ENCODE data around the gene TRPC4AP. TPM values are rescaled to one million over a fixed set of nuclear protein-coding genes. Genes with fewer than 3 reads are reported as not detected.
A peak's percentile ranks its signal among the peaks of the same experiment; 100 is the strongest.

Gene TRPC4AP
- total RNA-seq, 1 donor from 2014 or later, result 67.6 TPM

DNA sequence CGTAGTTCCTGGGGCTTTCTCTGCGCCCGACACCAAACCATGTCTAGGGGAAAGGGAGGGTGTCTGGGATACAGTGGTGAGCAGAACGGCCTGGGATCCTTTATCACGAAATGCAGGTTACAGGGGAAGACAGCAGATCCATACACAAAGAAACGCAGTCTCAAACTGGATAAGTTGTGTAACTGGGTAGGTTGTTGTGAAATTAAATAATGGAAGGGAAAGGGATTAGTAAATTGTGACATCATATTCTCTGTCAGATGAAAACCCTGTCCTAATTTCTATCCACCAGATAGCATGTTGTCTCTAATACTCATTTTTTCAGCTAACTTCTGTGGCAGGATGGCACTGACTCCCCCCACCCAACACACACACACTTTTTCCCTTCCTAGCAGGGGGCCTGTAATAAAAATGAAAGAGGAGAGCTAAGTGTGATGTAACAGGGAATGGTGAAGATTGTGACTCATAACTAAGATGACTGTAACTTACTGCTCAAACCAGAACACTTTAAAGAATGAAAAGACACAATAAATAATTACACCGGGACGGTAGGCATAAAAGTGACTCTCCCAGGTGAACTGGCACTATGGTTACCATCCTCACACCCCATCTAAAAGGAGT is 769 bp upstream of the TRPC4AP start:
- H3K27me3 ChIP-seq, result no peaks in the 10 kb centered on the region
- TF ChIP-seq, protein P1, sequence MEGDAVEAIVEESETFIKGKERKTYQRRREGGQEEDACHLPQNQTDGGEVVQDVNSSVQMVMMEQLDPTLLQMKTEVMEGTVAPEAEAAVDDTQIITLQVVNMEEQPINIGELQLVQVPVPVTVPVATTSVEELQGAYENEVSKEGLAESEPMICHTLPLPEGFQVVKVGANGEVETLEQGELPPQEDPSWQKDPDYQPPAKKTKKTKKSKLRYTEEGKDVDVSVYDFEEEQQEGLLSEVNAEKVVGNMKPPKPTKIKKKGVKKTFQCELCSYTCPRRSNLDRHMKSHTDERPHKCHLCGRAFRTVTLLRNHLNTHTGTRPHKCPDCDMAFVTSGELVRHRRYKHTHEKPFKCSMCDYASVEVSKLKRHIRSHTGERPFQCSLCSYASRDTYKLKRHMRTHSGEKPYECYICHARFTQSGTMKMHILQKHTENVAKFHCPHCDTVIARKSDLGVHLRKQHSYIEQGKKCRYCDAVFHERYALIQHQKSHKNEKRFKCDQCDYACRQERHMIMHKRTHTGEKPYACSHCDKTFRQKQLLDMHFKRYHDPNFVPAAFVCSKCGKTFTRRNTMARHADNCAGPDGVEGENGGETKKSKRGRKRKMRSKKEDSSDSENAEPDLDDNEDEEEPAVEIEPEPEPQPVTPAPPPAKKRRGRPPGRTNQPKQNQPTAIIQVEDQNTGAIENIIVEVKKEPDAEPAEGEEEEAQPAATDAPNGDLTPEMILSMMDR (IDR thresholded peaks at IDR 0.05), result no peak
- H3K36me3 ChIP-seq, result no peaks in the 10 kb centered on the region
- no peak for ATAC-seq
- peak overlapping the region; percentile 92 for H3K27ac ChIP-seq
- intact Hi-C loops (cut with DNase I), result no loop called here
- peaks cover 30% of the 10 kb centered on the region for H3K4me1 ChIP-seq
- H3K9me3 ChIP-seq, result no peaks in the 10 kb centered on the region
- peak overlapping the region; percentile 94 for H3K4me3 ChIP-seq
- DNase-seq, result no peak

DNA sequence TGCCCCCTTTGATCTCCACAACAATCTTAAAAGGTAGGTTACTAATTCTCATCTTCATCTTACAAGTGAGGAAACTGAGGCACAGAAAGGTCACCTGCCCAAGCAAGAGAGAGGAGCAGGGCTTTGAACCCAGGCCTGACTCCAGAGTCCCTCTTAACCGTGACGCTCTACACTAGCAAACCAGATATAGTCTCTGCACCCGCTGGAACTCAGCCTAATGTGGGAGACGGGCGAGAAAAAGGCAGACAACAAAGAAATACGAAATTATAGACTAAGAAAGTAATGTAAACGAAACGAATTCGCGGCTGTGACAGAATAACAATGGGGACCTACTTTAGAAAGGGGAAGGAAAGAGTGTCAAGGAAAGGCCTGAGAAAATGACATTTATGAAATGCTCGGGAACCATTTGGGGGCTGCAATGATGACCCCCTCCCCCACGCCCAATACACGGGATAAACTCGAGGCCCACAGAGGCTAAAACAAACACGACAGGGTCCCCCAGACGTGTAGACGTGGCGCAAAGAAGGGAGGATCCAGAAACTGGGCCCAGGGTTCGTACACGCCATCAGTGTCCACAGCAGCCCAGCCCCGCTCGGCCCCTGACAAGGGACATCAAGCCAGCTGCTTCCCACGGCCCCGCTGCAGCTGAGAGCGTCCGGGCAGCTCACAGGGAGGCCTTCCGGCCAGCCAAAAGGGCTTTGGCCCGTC is 637 bp downstream of the TRPC4AP start:
- Histone ChIP-seq H3K4me3 (peak overlapping the region; percentile 94), H3K4me1 (peaks cover 37% of the 10 kb centered on the region), H3K27ac (peak overlapping the region; percentile 92), H3K36me3 (no peaks in the 10 kb centered on the region), H3K9me3 (no peaks in the 10 kb centered on the region), H3K27me3 (no peaks in the 10 kb centered on the region)
- intact Hi-C loops (cut with DNase I), result no loop called here
- DNase-seq, result no peak
- TF ChIP-seq, protein P1 (IDR thresholded peaks at IDR 0.05), result no peak
- no peak for ATAC-seq

DNA sequence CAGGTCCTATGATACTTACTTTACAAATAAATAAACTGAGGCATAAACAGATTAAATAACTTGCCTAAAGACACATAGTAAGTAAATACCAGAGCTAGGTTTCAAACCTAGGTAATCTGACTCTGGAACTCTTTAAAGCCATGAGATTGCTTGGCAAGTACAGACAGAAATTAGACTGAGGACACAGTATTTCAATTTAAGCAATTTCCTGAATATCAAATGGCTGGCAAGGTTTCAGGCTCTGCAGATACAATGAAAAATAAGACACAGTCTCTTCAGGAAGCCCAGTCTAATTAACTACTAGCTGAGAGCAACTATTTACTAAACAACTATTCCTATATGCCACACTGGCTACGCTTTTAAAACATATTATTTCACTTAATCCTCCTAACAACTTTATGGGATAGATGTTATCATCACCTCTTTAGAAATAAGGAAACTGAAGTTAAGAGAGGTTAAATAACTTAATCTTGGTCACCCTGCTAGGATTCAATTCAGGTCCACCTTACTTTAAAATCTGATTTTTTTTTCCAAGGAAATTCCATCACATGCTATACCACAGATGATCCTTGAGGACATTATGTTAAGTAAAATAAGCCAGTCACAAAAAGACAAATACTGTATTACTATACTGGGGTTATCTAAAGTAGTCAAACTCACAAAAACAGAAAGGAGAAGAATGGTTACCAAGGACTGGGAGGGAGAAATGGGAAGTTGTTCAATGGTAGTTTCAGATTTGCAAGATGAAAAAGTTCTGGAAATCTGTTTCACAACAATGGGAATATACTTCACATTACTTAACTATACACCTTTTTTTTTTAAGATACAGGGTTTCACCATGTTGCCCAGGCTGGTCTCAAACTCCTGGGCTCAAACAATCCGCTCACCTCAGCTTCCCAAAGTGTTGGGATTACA is 4.1 kb downstream of the TRPC4AP start:
- DNase-seq, result no peak
- Histone ChIP-seq H3K9me3 (no peaks in the 10 kb centered on the region), H3K4me3 (no peak overlapping the region), H3K27me3 (no peaks in the 10 kb centered on the region), H3K36me3 (no peaks in the 10 kb centered on the region), H3K4me1 (peaks cover 33% of the 10 kb centered on the region), H3K27ac (no peak overlapping the region)
- ATAC-seq, result no peak
- TF ChIP-seq, protein P1 (IDR thresholded peaks at IDR 0.05), result no peak
- intact Hi-C loops (cut with DNase I), result no loop called here

DNA sequence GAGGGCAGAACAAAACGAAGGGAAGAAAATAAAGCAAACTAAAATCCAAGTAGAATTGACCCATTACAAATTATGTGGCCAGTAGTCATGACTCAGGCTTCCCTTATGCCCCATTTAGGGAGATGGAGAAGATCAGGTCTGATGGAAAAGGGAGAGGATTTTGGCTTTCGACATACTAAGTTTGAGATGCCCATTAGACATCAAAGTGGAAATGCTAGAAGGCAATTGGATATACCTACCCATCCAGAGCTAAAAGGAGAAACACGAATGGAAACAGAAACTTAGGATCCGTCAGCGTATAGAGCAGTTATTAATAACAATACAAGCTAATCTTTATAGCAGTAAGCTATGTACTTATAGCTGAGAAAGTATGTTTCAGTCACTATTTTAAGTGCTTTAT is 4.8 kb downstream of the TRPC4AP start:
- TF ChIP-seq, protein P1 (IDR thresholded peaks at IDR 0.05), result no peak
- Histone ChIP-seq H3K27me3 (no peaks in the 10 kb centered on the region), H3K27ac (no peak overlapping the region), H3K4me1 (peaks cover 26% of the 10 kb centered on the region), H3K9me3 (no peaks in the 10 kb centered on the region), H3K36me3 (no peaks in the 10 kb centered on the region), H3K4me3 (no peak overlapping the region)
- no peak for ATAC-seq
- DNase-seq, result no peak
- intact Hi-C loops (cut with DNase I), result no loop called here

DNA sequence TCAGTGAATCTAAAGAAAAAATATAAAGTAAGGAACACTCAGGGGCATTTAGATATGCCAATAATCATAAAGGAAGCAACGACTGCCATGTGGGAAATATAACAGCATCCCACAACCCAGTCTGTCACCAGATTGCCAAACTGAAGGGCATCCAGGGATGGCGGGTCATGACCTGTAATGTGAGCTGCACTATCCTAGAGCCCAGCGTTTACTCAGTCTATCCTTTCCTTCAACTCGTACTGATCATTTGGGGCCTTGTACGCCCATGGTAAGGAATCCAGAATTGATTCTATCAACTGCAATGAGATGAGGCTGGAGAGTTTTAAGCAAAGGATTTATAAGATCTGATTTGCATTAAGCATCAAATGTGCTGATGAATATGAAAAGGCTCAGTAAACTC is 5.3 kb downstream of the TRPC4AP start:
- Histone ChIP-seq H3K36me3 (no peaks in the 10 kb centered on the region), H3K4me3 (no peak overlapping the region), H3K9me3 (no peaks in the 10 kb centered on the region), H3K27ac (no peak overlapping the region), H3K27me3 (no peaks in the 10 kb centered on the region), H3K4me1 (peaks cover 26% of the 10 kb centered on the region)
- TF ChIP-seq, protein P1 (IDR thresholded peaks at IDR 0.05), result no peak
- ATAC-seq, result no peak
- DNase-seq, result no peak
- intact Hi-C loops (cut with DNase I), result no loop called here

All from upper lobe of right lung (tissue), 1 donor.